Panc1 (cell line): Measurements from ENCODE around the gene JDP2. TPM values are rescaled to one million over a fixed set of nuclear protein-coding genes. Genes with fewer than 3 reads are reported as not detected.

Source experiments
- ATAC-seq: fragments of 200-7000 bp; cut with Tn5 transposase; 2 replicates; pipeline ENCODE4 v1.9.1; 2020; ENCODE audit warnings: mild to moderate bottlenecking, moderate library complexity
- BruUV-seq: library from RNA; stranded (reverse); fragments of 400-500 nt; replicated peaks from 2 replicates; lab custom pipeline; 2021; lab: Mats Ljungman, UMichigan
- CTCF ChIA-PET: fragments of 300-600 bp; sonication (Branson Sonifier 250); formaldehyde crosslinking; loops from one replicate; lab custom pipeline; 2022; ENCODE audit warnings: antibody characterized with exemption; lab: Charles Lee
- POLR2A ChIA-PET: fragments of 300-600 bp; sonication (Branson Sonifier 250); formaldehyde crosslinking; loops from one replicate; lab custom pipeline; 2022; ENCODE audit warnings: antibody characterized with exemption; lab: Charles Lee
- DNase-seq: peaks from one replicate; pipeline ENCODE4 v3.0.0-alpha.2; 2010; ENCODE audit warnings: low read depth, low spot score
- H3K27ac ChIP-seq: 2 replicates; pipeline ENCODE4 v1.5.1; 2011; ENCODE audit warnings: mild to moderate bottlenecking, low read length, inconsistent platforms
- H3K27me3 ChIP-seq: fragments of 200-500 bp; sonication (Bioruptor generic); 2 replicates; pipeline ENCODE4 v1.6.0; 2014; ENCODE audit warnings: low read length, inconsistent platforms; ENCODE audit not compliant: control insufficient read depth, insufficient read depth
- H3K36me3 ChIP-seq: fragments of 200-500 bp; sonication (Bioruptor generic); 2 replicates; pipeline ENCODE4 v1.5.1; 2014; ENCODE audit warnings: inconsistent platforms, mild to moderate bottlenecking, low read length, moderate library complexity; ENCODE audit not compliant: control insufficient read depth, insufficient read depth
- H3K4me1 ChIP-seq: 2 replicates; pipeline ENCODE4 v1.5.1; 2011; ENCODE audit warnings: inconsistent platforms, mild to moderate bottlenecking, low read length, moderate library complexity; ENCODE audit not compliant: control insufficient read depth, insufficient read depth
- H3K4me3 ChIP-seq, 2 experiments: 2 replicates each; pipeline ENCODE4 v1.5.1; 2011 to 2012; ENCODE audit warnings: low read depth in 2 of 2, low read length in 2 of 2, mild to moderate bottlenecking in 2 of 2, inconsistent platforms in 1 of 2, moderate library complexity in 1 of 2
- H3K9me3 ChIP-seq: fragments of 200-500 bp; sonication (Bioruptor generic); 2 replicates; pipeline ENCODE4 v1.5.1; 2014; ENCODE audit warnings: low read depth, mild to moderate bottlenecking, inconsistent platforms, low read length, moderate library complexity; ENCODE audit not compliant: control insufficient read depth, insufficient read depth
- POLR2AphosphoS5 ChIP-seq: IDR thresholded peaks from 2 replicates; pipeline ENCODE4 v1.6.1; 2012; ENCODE audit warnings: mild to moderate bottlenecking, low read depth, low read length, moderate library complexity
- SIN3A ChIP-seq: IDR thresholded peaks from 2 replicates; pipeline ENCODE4 v1.6.1; 2012; ENCODE audit warnings: low read depth, mild to moderate bottlenecking, low read length, moderate library complexity, borderline replicate concordance; ENCODE audit not compliant: insufficient read depth
- TCF7L2 ChIP-seq: IDR thresholded peaks from 2 replicates; pipeline ENCODE4 v1.6.1; 2011; ENCODE audit warnings: mild to moderate bottlenecking, low read depth, low read length, inconsistent platforms
- in situ Hi-C: cut with HindIII; loops from 2 replicates; pipeline ENCODE4 v1.10.0; 2016; ENCODE audit warnings: low sequenced_read_pairs, low pct_unique_long_range_greater_than_20kb
- intact Hi-C: fragments of 100-400 bp; cut with micrococcal nuclease; formaldehyde crosslinking; loops from one replicate; pipeline ENCODE4 v1.10.0; 2022; ENCODE audit not compliant: unreplicated experiment
- total RNA-seq: library from RNA; stranded (reverse); gene quantifications from one replicate; pipeline ENCODE4 v1.2.1, GENCODE V29; 2021; ENCODE audit not compliant: unreplicated experiment
- TF ChIP-seq, protein P1 (sequence below), 2 experiments: IDR thresholded peaks; 2 replicates each; pipeline ENCODE4 v1.6.1; 2011 to 2012; ENCODE audit warnings: low read depth in 2 of 2, control low read depth in 1 of 2, low read length in 1 of 2, mild to moderate bottlenecking in 1 of 2, moderate library complexity in 1 of 2; ENCODE audit not compliant: insufficient read depth in 1 of 2
- TF ChIP-seq, protein P2 (sequence below): fragments of 450-650 bp; IDR thresholded peaks from 2 replicates; pipeline ENCODE4 v1.5.1; 2017; ENCODE audit warnings: mild to moderate bottlenecking

Gene JDP2
- total RNA-seq, 1 experiment from 2014 or later: 17.5 TPM

DNA sequence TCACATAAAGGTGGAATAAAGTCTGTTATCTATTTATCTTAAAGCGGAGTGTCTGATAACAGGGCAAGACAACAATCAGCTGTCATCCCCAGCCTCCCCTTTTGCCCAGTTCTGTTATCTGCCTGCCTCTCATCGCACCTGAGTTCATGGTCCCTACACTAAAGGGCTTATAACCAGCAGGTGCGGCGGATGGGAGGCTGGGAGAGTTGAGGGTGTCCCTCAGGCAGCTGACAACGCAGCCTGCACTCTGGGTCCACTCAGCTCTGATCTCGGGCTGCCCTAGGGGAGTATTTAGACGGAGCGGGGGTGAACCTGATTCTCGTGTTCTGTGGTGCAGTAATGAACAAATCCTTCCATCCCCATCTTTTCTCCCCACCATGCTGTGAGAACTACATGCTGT is 34.0 kb upstream of the JDP2 start:
- intact Hi-C loops: no loop called here
- no peaks in the 10 kb centered on the region for H3K4me1 ChIP-seq
- TF ChIP-seq, protein P1, sequence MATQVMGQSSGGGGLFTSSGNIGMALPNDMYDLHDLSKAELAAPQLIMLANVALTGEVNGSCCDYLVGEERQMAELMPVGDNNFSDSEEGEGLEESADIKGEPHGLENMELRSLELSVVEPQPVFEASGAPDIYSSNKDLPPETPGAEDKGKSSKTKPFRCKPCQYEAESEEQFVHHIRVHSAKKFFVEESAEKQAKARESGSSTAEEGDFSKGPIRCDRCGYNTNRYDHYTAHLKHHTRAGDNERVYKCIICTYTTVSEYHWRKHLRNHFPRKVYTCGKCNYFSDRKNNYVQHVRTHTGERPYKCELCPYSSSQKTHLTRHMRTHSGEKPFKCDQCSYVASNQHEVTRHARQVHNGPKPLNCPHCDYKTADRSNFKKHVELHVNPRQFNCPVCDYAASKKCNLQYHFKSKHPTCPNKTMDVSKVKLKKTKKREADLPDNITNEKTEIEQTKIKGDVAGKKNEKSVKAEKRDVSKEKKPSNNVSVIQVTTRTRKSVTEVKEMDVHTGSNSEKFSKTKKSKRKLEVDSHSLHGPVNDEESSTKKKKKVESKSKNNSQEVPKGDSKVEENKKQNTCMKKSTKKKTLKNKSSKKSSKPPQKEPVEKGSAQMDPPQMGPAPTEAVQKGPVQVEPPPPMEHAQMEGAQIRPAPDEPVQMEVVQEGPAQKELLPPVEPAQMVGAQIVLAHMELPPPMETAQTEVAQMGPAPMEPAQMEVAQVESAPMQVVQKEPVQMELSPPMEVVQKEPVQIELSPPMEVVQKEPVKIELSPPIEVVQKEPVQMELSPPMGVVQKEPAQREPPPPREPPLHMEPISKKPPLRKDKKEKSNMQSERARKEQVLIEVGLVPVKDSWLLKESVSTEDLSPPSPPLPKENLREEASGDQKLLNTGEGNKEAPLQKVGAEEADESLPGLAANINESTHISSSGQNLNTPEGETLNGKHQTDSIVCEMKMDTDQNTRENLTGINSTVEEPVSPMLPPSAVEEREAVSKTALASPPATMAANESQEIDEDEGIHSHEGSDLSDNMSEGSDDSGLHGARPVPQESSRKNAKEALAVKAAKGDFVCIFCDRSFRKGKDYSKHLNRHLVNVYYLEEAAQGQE (IDR thresholded peaks at IDR 0.05; ENCODE audit: insufficient read depth in 1 of 2, low read depth in 2 of 2, low read length in 1 of 2): no peak
- TF ChIP-seq POLR2AphosphoS5 (no peak), TCF7L2 (no peak), SIN3A (no peak)
- TF ChIP-seq, protein P2, sequence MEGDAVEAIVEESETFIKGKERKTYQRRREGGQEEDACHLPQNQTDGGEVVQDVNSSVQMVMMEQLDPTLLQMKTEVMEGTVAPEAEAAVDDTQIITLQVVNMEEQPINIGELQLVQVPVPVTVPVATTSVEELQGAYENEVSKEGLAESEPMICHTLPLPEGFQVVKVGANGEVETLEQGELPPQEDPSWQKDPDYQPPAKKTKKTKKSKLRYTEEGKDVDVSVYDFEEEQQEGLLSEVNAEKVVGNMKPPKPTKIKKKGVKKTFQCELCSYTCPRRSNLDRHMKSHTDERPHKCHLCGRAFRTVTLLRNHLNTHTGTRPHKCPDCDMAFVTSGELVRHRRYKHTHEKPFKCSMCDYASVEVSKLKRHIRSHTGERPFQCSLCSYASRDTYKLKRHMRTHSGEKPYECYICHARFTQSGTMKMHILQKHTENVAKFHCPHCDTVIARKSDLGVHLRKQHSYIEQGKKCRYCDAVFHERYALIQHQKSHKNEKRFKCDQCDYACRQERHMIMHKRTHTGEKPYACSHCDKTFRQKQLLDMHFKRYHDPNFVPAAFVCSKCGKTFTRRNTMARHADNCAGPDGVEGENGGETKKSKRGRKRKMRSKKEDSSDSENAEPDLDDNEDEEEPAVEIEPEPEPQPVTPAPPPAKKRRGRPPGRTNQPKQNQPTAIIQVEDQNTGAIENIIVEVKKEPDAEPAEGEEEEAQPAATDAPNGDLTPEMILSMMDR: no peak
- no peaks in the 10 kb centered on the region for H3K9me3 ChIP-seq
- ATAC-seq (no peak), DNase-seq (no peak)
- in situ Hi-C loops: no loop called here
- H3K27me3 ChIP-seq: no peaks in the 10 kb centered on the region; the same call in none of the 2 replicates
- ChIA-PET POLR2A (no interaction called here), CTCF (no interaction called here)
- no TSS peak for BruUV-seq
- H3K36me3 ChIP-seq: no peaks in the 10 kb centered on the region
- H3K4me3 ChIP-seq: no peak overlapping the region
- no peak overlapping the region for H3K27ac ChIP-seq

DNA sequence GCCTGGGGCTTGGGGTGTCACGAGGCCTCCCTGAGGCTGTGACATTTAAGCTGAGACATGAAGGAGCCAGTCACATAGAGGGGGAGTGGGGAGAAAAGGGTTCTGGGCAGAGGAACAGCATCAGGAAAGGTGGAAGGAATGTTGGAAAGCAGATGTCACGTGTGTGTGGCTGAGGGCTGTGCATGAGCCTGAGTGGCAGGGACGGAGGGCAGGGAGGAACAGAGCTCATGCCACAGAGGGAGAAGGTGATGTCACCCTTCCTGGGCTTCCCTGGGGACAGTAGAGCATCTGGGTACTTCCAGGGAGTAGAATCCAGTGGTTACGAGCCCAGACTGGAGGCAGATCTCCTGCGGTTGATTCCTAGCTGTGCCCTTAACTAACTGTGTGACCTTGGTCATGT is 32.0 kb upstream of the JDP2 start:
- POLR2A ChIA-PET: no interaction called here
- H3K4me1 ChIP-seq: no peaks in the 10 kb centered on the region
- CTCF ChIA-PET: no interaction called here

More for the DNA sequence above, 32.0 kb upstream of the JDP2 start:
- BruUV-seq: no TSS peak
- H3K27me3 ChIP-seq: no peaks in the 10 kb centered on the region; the same call in 1 of the 2 replicates
- H3K9me3 ChIP-seq: no peaks in the 10 kb centered on the region
- ATAC-seq: no peak
- TF ChIP-seq, protein P1 (IDR thresholded peaks at IDR 0.05; ENCODE audit: insufficient read depth in 1 of 2, low read depth in 2 of 2, low read length in 1 of 2): no peak
- TF ChIP-seq SIN3A (no peak), TCF7L2 (no peak), POLR2AphosphoS5 (no peak)
- TF ChIP-seq, protein P2: no peak
- no peak for DNase-seq
- intact Hi-C loops (no loop called here), in situ Hi-C loops (no loop called here)
- no peaks in the 10 kb centered on the region for H3K36me3 ChIP-seq
- no peak overlapping the region for H3K4me3 ChIP-seq
- no peak overlapping the region for H3K27ac ChIP-seq
